Coronary artery (tissue), 2 donors: ENCODE measurements around the gene SNTA1.

Source experiments
- DNase-seq: peaks from one replicate; pipeline ENCODE4 v3.0.0-alpha.2; 2017; ENCODE audit warnings: low spot score
- H3K27ac ChIP-seq, 2 donors: fragments of 200-600 bp; sonication (generic); one replicate each; pipeline ENCODE4 v1.5.1; 2016 to 2019
- H3K4me3 ChIP-seq: fragments of 200-600 bp; sonication (generic); 2 replicates; pipeline ENCODE4 v1.5.1; 2016; ENCODE audit warnings: mild to moderate bottlenecking, moderate library complexity
- TF ChIP-seq, protein P1 (sequence below): fragments of 200-600 bp; sonication (generic); IDR thresholded peaks from one replicate; pipeline ENCODE4 v1.5.1; 2019; ENCODE audit warnings: antibody characterized with exemption

The SNTA1 gene

DNA sequence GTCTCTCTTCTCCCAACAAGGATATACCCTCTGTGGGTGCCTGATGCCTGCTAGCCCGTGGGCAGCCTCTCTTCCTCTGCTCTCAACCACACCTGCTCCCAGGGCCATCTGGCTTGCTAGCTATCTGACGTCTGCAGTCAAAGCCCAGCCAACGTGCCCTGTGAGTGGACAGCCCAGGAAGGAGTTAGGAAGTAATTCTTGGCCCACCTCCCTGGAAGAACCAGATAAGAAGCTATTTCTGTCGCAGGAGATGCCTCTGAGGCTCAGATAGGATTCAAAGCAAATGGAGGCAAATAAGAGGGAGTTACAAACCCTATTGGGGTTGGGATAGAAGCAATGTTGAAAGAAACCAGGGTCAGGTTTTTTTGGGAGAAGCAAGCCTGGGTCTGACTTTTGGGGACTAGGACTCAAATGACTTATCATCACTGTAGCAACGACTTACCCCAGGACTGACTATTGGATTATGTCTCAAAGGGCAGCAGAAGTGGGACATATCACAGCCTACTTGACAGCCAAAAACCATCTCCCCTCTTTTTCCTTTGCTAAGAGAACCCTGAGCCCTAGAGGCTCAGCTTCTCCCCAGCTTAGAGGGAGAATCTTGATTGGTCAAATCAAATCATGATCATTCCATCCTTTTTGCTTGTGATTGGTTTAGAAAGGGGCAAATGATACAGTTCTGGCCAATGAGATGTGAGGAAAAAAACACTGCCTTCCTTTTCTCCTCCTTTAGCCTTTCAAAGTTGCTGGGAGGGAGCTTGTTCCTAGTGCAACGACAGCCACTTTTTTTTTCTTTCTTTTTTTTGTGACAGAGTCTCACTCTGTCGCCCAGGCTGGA is 24.2 kb downstream of the SNTA1 start:
- Histone ChIP-seq H3K27ac (peak overlapping the region; percentile 59 to 84), H3K4me3 (no peak overlapping the region)
- TF ChIP-seq, protein P1, sequence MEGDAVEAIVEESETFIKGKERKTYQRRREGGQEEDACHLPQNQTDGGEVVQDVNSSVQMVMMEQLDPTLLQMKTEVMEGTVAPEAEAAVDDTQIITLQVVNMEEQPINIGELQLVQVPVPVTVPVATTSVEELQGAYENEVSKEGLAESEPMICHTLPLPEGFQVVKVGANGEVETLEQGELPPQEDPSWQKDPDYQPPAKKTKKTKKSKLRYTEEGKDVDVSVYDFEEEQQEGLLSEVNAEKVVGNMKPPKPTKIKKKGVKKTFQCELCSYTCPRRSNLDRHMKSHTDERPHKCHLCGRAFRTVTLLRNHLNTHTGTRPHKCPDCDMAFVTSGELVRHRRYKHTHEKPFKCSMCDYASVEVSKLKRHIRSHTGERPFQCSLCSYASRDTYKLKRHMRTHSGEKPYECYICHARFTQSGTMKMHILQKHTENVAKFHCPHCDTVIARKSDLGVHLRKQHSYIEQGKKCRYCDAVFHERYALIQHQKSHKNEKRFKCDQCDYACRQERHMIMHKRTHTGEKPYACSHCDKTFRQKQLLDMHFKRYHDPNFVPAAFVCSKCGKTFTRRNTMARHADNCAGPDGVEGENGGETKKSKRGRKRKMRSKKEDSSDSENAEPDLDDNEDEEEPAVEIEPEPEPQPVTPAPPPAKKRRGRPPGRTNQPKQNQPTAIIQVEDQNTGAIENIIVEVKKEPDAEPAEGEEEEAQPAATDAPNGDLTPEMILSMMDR = no peak
- DNase-seq = peak; percentile 82

GRCh38 chr20:33418033-33418432 is 25.5 kb downstream of the SNTA1 start:
- no peak for DNase-seq
- Histone ChIP-seq H3K4me3 (no peak overlapping the region), H3K27ac (no peak overlapping the region)
- TF ChIP-seq, protein P1 = no peak

DNA sequence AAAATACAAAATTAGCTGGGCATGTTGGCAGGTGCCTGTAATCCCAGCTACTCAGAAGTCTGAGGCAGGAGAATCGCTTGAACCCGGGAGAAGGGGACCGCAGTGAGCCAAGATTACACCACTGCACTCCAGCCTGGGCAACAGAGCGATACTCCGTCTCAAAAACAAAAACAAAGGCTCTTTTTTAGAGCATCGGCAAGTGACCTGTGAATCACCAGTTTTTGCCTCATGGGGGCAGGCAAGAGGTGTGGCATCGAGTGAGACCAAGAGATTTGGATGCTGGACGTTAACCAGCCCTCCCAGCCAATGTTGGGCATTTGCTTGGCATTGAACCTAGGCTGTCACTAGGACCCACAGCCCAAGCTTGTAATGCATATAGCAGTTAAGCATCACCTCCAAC is 27.6 kb downstream of the SNTA1 start:
- Histone ChIP-seq H3K27ac (no peak overlapping the region), H3K4me3 (no peak overlapping the region)
- DNase-seq = no peak
- TF ChIP-seq, protein P1 = peak; percentile 47

DNA sequence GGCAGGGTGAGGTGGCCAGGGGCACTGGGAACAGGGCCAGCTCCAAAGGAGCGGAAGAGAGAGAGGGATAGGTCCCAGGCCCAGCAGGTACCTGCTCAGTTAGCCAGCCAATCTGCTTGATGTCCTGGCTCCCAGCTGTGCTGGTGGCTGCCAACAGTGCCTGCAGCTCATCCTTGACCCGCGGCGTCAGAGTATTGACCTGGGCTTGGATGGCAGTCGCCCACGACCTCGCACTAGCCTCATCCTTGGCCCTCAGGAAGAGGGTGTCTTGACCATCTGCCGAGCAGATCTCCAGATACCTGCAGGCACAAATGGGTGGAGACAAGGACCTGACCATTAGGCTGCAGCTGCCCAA is 31.1 kb downstream of the SNTA1 start:
- Histone ChIP-seq H3K4me3 (no peak overlapping the region), H3K27ac (no peak overlapping the region)
- no peak for DNase-seq
- TF ChIP-seq, protein P1 = no peak

- TF ChIP-seq, protein P1 = no peak
- Histone ChIP-seq H3K4me3 (no peak overlapping the region), H3K27ac (no peak overlapping the region)
- no peak for DNase-seq
These were observed 31.7 kb downstream of the SNTA1 start for GRCh38 chr20:33411711-33412483.

- no peak overlapping the region for H3K27ac ChIP-seq
- no peak for DNase-seq
- TF ChIP-seq, protein P1 = no peak
- H3K4me3 ChIP-seq = no peak overlapping the region
These were observed 32.3 kb downstream of the SNTA1 start for GRCh38 chr20:33411242-33411641.
